ENCODE results near the gene SRSF12.
A peak's percentile ranks its signal among the peaks of the same experiment; 100 is the strongest.
"Not testable (repeated sequence)": the region's sequence is repeated elsewhere in the genome, so short reads cannot be mapped to it uniquely, and the experiment has no call there.

SRSF12 gene

DNA sequence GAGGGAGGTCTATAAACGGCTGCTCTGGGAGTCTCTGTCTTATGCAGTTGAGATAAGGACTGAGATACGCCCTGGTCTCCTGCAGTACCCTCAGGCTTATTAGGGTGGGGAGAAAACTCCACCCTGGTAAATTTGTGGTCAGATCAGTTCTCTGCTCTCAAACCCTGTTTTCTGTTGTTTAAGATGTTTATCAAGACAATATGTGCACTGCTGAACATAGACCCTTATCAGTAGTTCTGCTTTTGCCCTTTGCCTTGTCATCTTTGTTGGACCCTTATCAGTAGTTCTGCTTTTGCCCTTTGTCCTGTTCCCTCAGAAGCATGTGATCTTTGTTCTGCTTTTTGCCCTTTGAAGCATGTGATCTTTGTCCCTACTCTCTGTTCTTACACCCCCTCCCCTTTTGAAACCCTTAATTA is 10.4 kb upstream of the SRSF12 start:
- DNase-seq: not testable (repeated sequence)

DNA sequence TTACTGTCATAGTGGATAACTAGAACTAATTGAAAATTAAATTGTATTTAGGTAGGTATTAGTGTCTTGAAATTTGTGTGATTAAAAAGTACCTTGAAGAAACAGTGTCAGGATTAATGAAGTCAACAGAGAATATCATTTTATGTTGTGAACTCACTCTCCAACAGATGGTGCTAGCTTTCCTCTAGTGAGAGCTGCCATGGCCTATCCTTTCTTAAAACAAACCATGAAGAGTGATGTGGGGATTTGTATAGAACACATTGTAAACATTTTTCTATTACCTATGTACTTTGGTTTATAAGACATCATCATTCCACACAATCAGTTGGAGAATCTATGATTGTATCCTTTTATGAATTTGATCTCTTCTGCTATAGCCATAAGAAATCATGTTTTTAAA is 4.8 kb upstream of the SRSF12 start:
- no peak for DNase-seq

DNA sequence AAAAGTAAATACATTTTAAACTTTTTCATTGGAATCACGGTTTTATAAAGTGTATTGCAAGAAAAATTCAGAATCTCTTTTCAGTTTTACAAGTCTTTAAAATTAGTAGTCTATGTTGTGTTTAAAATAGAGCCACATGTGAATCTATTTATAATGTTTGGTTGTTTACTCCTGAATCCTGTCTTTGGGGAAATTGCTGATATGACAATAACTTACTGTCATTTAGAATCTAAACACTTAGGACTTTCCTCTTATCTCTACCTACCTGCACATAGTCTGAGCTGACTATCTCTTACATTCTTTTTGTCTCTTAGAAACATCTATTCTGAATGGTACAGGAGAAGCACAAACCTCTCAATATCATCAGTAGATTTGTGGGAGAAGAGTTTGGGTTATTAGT is 4.1 kb upstream of the SRSF12 start:
- DNase-seq: no peak

DNA sequence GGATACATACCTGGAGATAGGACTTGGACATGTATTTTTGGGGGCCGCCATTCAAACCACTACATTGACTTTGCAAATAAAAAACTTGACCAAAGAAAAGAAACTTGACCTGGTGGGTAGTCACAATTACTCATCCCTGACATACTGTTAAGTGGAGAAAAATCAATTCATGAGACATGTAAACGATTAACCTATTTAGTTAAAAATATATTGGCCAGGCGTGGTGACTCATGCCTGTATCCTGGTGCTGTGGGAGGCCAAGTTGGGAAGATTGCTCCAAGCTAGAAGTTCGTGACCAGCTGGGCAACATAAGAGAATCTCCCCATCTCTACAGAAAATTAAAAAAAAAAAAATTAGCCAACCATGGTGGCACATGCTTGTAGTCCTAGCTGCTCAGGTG is 2.5 kb upstream of the SRSF12 start:
- DNase-seq: no peak

DNA sequence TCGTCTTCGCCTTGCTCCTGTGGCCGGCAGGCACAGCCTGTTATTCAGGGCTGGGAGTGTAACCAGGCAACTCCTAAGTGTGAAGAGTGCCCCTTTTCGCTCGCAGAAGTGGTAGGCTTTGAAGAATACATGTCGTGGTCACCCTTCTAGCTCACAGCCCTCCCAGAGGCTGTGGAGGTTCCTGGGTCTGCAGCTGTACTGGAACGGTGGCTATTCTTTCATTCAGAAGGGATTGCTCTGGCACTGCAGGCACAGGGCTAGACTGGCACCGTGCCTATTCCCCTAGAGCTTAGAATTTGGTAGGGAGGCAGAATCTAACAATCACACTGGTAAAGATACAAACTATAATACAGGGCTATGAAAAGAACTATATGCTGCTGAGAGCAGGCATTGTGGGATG is 1.1 kb upstream of the SRSF12 start:
- DNase-seq: no peak

DNA sequence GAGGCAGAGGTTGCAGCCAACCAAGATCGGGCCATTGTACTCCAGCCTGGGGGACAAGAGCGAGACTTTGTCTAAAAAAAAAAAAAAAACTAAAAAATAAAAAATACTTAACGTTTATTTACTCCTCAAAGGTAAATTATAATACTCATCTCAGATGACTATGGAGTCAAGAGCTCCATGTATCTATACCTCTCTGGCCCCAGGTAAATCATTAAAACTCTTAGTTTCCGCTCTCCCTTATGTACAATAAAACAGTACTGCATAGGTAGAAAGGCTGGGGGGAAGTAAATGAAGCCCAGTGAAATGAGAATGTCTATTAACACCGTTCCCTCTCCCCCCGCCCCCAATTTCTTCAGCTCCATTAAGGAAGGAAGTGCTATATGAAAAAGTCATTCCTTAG is 1.2 kb downstream of the SRSF12 start:
- no peak for DNase-seq

DNA sequence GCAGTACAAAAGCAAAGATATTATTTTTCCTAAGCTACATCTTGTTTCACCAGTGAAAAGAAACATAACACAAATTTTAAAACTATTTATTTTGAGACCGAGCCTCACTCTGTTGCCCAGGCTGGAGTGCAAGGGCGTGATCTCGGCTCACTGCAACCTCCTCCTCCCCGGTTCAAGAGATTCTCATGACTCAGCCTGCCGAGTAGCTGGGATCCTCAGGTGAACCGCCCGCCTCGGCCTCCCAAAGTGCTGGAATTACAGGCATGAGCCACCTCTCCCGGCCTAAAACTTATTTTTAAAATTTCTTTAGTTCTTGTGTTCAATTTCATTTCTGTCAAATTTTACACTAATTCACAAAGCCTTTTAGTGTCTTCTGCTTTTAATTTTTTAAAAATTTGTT is 5.9 kb downstream of the SRSF12 start:
- DNase-seq: no peak

DNA sequence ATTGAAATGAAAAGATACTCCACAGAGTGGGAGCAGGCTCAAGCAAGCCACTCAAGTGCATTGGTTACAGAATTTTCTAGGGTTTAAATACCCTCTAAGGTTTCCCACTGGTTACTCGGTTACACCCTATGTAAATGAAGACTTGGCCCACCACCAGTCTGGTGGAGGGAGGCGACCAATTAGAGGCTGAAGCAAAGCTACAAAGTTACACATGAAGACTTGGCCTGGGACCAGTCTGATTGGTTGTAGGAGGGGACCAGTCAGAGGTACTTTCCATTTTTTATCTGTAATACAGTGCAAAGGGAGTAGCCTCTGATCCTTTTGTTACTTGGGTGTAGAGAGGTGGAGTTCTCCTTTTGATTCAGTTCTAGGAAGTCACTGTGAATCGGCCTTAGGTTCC is 7.6 kb downstream of the SRSF12 start:
- no peak for DNase-seq

DNA sequence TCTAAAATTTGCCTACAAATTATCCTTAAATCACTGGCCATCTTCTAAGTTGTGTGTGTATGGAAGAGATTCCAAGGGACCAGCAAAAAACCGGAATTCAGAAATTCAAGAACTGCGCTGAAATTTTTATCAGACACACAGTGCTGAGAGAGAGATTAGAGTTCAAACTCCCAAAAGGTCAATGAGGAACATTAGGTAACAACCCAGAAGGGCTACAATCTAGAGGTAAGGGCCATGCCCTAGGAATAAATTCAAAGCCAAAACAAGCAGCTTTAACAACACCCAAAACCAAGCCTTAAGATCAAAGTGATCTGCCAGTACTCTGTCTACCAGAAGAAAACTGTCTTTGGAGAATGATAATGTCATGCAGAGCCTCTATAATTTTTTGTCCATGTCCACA is 17.8 kb downstream of the SRSF12 start:
- DNase-seq: no peak

DNA sequence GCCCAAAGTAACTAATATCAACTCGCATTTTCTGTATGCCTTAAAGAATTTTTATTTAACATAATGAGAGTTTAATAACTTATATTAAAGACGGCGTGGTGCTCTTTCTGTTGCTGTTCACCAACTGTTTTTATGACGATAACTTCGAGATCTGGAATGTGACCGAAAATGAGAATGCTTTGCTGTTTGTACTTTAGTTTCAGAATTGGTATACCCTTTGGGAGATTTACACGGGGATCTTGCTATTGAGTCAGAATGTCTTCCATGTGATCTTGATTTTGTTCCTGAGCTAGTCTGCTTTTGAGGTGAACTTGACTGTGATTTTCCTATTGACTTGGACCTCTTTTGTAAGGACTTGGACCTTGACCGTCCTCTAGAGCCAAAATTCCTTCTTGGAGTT is 19.4 kb downstream of the SRSF12 start:
- no peak for DNase-seq

DNA sequence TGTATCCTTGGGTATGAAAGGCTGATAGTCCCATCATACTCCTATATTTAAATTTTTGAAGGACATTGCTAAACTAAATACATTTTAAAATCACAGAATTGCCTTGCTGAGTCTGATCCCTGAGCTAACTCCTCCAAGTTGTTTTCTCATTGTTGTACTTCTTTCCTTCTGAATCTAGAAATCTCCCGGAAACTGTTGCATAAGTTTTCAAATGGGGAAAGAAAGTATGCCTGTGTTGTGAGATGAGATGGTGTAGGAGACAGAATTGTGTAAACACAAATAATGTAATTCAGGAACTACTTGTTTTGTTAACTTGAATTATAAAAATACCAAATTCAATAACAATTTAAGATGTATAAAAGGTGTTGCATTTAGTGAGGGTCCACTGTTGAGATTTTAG is 30.0 kb downstream of the SRSF12 start:
- DNase-seq: no peak

DNA sequence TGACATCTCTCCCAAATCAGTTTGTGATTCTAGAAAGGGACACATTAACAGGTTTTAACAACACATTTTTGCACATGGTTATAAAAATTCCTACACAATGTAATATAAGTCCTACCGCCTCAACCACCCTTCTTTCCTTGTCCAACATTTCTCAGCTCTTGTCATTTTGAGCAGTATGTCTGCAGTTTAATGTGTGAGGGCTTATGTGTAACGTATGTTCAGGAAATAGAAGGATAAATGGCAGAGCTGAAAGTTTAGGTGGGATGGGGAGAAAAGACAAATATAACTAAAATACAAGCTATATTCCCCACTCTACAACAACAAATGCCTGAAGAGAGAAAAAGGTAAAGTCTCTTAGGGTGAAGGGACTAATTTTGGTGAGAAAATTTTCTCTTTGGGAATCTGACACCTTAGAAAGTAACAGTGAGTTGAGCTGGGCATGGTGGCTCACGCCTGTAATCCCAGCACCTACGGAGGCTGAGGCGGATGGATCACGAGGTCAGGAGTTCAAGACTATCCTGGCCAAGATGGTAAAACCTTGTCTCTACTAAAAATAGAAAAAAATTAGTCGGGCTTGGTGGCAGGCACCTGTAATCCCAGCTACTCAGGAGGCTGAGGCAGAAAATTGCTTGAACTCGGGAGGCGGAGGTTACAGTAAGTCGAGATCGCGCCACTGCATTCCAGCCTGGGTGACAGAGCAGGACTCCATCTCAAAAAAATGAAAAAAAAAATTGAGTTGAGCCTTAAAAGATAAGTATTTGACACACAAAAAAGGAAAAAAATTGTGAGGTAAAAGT is 32.3 kb downstream of the SRSF12 start:
- no peak for DNase-seq

DNA sequence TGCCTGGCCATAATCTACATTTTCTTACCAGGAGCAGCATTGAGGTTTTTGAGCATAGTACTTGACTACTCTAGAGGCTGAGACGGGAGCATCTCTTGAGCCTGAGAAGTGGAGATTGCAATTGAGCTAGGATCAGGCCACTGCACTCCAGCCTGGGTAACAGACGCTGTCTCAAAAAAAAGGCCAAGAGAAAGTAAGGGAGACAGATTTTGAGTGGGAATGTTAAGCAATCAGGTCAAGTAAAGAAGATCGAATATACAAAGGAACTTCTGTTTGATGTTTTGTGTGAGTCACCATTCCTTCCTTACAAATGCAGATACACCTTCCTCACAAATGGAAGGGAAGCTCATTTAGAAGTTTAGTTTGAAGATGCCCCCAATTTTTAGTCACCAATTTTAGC is 32.9 kb downstream of the SRSF12 start:
- DNase-seq: no peak

DNA sequence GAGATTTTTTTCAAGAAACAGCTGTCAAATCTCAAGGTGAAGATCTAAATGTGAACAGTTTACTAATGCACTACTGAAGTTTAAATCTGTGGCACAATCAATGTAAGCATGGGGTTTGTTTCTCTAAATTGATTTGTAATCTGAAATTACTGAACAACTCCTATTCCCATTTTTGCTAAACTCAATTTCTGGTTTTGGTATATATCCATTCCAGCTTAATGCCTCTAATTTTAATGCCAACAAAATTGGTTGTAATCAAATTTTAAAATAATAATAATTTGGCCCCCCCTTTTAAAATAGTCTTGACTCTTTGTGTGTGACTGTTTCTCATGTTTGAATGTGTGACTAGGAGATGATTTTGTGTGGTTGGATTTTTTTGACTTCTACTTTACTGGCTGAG is 33.3 kb downstream of the SRSF12 start:
- no peak for DNase-seq

DNA sequence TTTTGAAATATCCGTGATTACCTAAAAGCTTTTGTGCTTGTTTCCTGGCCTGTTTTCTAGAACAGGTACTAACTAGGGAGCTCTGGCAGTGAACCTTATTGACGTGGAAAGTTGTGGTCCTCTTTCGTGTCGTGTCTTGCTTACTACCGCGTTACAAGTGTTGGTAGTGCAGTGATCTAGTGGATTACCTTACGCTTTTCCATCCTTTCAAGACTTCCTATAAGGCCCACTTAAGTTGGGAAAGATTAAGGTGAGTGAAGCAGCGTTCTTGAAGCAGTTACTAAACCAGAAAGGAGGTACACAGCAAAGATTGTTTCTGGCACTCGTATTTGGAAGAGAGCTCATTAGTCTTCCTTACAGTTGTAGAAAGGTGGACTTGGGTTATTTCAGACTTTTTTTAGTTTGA is 35.4 kb downstream of the SRSF12 start:
- DNase-seq: peak; percentile 27

DNA sequence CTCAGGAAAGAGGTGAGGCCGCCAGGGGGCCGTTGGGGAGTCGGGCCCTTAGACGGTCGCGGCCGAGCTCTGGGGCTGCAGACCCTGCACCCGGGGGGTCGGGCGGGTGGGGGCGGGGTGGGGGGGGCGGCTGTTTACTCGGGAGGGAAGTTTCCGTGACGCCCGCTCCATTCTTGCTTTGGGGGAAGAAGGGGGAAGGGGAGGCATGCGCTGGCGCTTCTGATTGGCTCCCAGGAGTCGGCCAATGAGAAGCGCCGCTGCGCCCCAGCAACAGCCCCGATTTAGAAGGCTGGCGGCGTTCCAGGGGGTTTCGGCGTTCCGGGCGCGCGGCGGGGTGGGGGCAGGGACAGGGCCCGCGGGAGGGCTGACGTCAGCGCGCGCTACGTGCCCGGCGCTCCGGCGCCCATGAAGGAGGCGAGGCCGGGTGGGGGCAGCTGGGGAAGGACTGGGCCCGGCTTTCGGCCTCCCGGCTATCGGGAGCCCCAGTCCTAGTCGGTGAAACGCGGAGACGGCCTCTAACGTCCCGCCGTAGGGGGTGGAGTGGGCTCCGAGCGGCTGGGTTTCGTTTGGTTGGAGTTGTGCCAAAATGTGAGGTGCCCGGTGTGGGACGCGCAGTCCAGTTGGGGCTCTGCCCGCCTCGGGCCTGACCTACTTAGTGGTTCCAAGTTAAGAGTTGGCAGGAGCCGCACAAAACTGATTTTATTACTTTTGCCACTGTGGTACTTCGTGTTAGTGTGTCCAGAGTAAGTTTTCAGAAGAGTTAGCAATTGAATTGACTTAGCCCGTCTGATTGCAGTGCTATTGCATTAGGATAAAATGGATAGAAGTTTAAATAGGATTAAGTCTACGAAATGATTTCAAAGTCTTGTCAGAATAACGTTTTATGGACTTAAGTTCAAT is 36.2 kb downstream of the SRSF12 start:
- peak; percentile 99 for DNase-seq

DNA sequence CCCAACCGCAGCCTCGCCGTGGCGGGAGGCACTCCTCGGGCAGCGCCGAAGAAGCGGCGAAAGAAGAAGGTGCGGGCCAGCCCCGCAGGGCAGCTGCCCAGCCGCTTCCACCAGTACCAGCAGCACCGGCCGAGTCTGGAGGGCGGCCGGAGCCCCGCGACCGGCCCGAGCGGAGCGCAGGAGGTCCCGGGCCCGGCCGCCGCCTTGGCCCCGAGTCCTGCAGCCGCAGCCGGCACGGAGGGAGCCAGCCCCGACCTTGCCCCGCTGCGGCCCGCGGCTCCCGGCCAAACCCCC is 36.8 kb downstream of the SRSF12 start:
- DNase-seq: no peak

DNA sequence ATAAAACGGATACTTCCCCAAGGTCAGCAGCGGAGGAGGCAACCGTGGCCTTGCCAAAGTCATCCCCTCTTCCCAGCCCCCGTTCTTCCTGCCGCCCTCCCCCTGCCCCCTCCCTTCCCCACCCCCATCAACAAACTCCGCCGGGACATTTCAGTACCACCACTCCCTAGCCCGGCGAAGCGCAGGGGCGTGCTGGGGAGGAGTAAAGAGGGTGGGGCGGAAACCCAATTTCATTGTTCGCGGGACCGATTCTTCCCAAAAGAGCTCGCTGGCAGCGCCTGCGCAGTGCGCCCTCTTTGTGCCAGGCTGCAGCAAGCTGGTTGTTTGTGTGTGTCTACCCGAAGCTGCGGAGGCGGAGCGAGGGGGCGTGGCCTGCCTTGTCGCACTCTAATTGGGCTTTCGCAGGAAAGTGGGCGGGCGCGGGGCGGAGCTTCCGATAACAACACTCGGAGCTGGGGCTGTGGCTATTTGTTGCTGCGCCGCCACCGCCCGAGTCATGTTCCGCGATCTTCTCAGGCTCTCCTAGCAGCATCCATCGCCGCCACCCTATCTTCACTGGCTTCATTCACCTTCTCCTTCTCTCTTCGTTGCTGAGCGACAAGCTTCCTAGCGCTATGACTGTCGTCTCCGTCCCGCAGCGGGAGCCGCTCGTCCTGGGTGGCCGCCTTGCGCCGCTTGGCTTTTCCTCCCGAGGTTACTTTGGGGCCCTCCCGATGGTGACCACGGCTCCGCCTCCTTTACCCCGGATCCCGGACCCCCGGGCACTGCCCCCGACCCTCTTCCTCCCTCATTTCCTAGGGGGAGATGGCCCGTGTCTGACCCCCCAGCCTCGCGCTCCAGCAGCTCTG is 37.4 kb downstream of the SRSF12 start, which contains the start of gene PNRC1:
PNRC1 (plus strand) TSS at position 471 of the 848 bp plus-strand sequence; CDS start at position 615, 144 bp downstream.
- peak; percentile 100 for DNase-seq

DNA sequence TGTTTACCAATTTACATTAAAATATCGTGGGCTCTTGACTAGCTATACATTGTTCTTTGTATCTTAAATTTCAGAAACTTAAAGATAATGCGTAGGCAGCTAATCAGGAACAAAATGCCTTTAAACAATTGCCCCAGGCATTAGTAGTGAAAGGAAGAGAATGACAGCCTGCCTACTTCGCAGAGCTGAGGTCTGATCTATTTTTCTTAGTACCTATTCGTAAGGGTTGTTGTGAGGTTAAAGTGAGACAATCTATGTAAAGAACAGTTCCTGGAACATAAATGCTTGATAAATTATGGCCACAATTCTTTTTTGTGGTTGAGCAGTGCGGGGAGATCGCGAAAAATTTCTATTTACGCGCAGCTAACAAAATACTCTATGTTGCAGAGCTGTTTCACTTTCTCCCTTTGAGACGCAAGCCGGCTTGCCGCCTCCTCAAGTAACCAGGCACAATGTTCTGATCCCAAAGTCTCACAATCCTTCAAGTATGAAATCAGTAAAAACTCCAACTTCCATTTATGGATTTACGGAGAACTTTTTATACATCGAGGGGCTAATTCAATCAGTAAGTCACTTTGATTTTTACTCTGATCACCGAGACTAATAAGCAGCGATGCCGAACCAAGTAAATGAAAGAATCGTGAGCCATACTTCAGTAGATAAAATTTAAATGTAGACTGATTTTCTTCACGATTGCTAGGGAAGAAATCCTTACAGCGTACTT is 38.2 kb downstream of the SRSF12 start:
- peak; percentile 54 for DNase-seq

DNA sequence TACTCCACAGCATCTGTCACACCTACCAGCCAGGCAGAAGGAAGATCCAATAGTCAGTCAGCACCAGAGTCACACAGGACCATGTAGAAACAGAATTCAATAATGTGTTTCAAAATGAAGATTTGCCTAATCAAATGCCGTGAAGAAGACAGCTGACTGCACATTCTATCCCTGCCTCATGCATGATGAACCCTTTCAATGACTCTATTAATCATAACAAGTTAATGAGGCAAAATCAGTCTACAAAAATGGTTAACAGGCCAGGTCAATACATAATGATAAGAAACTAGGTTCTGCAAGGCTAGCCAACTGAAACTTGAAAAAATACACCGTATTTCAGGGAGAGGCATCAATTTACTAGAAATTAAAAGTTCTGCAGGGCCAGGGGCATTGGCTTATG is 44.0 kb downstream of the SRSF12 start:
- DNase-seq: no peak

DNA sequence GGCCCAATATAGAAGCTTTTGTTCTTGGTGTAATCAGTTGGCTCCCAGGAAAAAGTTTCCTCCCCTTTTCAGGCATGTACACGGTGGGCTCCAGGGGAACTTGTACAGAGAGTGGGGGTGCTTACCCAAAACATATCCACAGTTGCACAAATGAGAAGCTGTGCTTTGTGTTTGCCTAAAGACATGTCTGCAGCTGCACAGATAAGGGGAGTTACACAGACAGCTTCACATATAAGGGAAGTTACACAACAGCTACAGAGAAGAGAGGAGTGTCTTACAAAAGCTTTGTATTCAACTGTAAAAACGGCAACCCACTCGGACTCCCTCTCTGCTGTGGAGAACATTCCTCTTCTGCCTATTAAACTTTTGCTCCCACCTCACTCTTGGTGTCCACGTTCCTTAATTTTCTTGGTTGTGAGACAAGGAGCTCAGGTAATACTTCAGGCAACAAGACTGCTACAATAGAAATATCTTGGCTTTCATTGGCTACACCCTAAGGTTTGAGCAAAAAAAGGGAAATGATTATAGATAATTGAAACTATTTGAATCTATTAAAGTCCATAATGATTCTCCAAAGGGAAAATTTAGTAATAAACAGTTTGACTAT is 44.8 kb downstream of the SRSF12 start:
- no peak for DNase-seq

DNA sequence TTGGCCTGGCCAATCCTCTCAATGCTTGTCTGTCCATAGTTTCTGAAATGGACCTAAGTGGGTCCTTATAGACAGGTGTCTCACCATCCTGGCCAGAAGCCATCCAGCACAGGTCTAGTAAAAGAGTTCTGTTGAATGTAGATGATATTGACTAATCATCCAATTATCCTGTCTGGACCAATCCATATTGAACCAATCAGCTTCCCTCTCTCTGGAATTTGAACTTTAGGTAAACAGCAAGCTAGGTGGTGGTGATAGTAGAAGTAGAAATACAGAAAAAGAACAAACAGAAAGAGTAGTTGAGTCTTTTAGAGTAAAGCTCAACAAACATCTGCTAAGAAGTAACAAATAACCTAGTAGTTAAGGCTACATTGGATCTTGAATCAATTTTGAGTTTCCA is 46.8 kb downstream of the SRSF12 start:
- DNase-seq: no peak

Measured in stimulated activated CD4-positive, alpha-beta T cell treated with anti-CD3 and anti-CD28 coated beads, Interleukin-15, amount 100 ng/mL, for 24 hours (primary cell).